CD4-positive, alpha-beta T cell (primary cell): ENCODE results near the gene RAB26. TPM values are rescaled to one million over a fixed set of nuclear protein-coding genes. Genes with fewer than 3 reads are reported as not detected.

ENCODE experiments used
- ATAC-seq: fragments of 200-7000 bp; cut with Tn5 transposase; one replicate; pipeline ENCODE4 v1.10.0; 2022; ENCODE audit warnings: mild to moderate bottlenecking; ENCODE audit not compliant: poor library complexity
- CTCF ChIA-PET: fragments of 350-600 bp; sonication (Branson Sonifier 250); formaldehyde crosslinking; loops from one replicate; lab custom pipeline; 2021; ENCODE audit warnings: antibody characterized with exemption, inconsistent platforms; lab: Charles Lee
- POLR2A ChIA-PET: fragments of 350-600 bp; sonication (Branson Sonifier 250); formaldehyde crosslinking; loops from one replicate; lab custom pipeline; 2021; ENCODE audit warnings: antibody characterized with exemption, inconsistent platforms; lab: Charles Lee
- DNase-seq, 14 experiments: peaks; one replicate each; pipeline ENCODE4 v3.0.0-alpha.2; 2013 to 2020; ENCODE audit warnings: mixed read lengths in 2 of 14
- H3K27ac ChIP-seq, 2 donors: one replicate each; pipeline versions ENCODE4 v1.5.1 to v1.7.0; 2013; ENCODE audit warnings: low read length in 2 of 2, low read depth in 1 of 2, mild to moderate bottlenecking in 1 of 2
- H3K27me3 ChIP-seq, 2 experiments: 1 replicate in 1 of 2; 2 replicates in 1 of 2; pipeline versions ENCODE4 v1.6.1 to v1.7.0; 2013; ENCODE audit warnings: low read length in 2 of 2, control low read depth in 1 of 2, mild to moderate bottlenecking in 1 of 2, moderate library complexity in 1 of 2; ENCODE audit not compliant: insufficient read depth in 2 of 2, control insufficient read depth in 1 of 2
- H3K36me3 ChIP-seq: one replicate; pipeline ENCODE4 v1.6.1; 2013; ENCODE audit warnings: low read length, control low read depth; ENCODE audit not compliant: insufficient read depth
- H3K4me1 ChIP-seq: one replicate; pipeline ENCODE4 v1.6.1; 2013; ENCODE audit warnings: low read length, control low read depth; ENCODE audit not compliant: insufficient read depth
- H3K4me3 ChIP-seq: one replicate; pipeline ENCODE4 v1.5.1; 2013; ENCODE audit warnings: mild to moderate bottlenecking, low read length, moderate library complexity
- H3K9me3 ChIP-seq, 2 experiments: 1 replicate in 1 of 2; 2 replicates in 1 of 2; pipeline versions ENCODE4 v1.6.1 to v1.7.0; 2013; ENCODE audit warnings: low read length in 2 of 2, mild to moderate bottlenecking in 2 of 2, control low read depth in 1 of 2, moderate library complexity in 1 of 2; ENCODE audit not compliant: control insufficient read depth in 1 of 2, insufficient read depth in 1 of 2
- H3K27ac Mint-ChIP-seq: one replicate; pipeline ENCODE4 v1.8.0; 2020; ENCODE audit warnings: mixed read lengths
- H3K27me3 Mint-ChIP-seq: one replicate; pipeline ENCODE4 v1.8.0; 2021; ENCODE audit warnings: mixed read lengths
- H3K36me3 Mint-ChIP-seq: one replicate; pipeline ENCODE4 v1.8.0; 2021; ENCODE audit warnings: low read depth, mixed read lengths
- H3K4me1 Mint-ChIP-seq: one replicate; pipeline ENCODE4 v1.8.0; 2021; ENCODE audit warnings: low read depth, mixed read lengths
- H3K4me3 Mint-ChIP-seq: one replicate; pipeline ENCODE4 v1.8.0; 2020; ENCODE audit warnings: mild to moderate bottlenecking, mixed read lengths
- H3K9me3 Mint-ChIP-seq: one replicate; pipeline ENCODE4 v1.8.0; 2020; ENCODE audit warnings: mixed read lengths
- CTCF ChIP-seq: fragments of 200-600 bp; IDR thresholded peaks from one replicate; pipeline ENCODE4 v1.8.0; 2022; ENCODE audit warnings: antibody characterized with exemption, mild to moderate bottlenecking
- intact Hi-C, 2 experiments: fragments of 100-400 bp; cut with DNase I in 1 of 2; cut with micrococcal nuclease in 1 of 2; formaldehyde crosslinking; loops; one replicate each; pipeline versions ENCODE4 v1.15.1 to v1.9.0; 2023 to 2025; cut with DNase I, micrococcal nuclease
- total RNA-seq, 174 experiments: library from RNA in 2 of 174; stranded (reverse) in 2 of 174; gene quantifications; one replicate each; pipeline ENCODE4 v1.2.3 and lab custom pipeline; 2021 to 2026

Gene RAB26
- total RNA-seq, 2 experiments from 2014 or later = not detected

GRCh38 chr16:2176047-2176446 is 27.6 kb downstream of the RAB26 start:
- Histone ChIP-seq H3K4me1 (no peaks in the 10 kb centered on the region), H3K4me3 (no peak overlapping the region), H3K27me3 (no peaks in the 10 kb centered on the region), H3K36me3 (peaks cover 40% of the 10 kb centered on the region), H3K27ac (no peak overlapping the region), H3K9me3 (no peaks in the 10 kb centered on the region)
- Mint-ChIP-seq H3K36me3 (peaks cover 9% of the 10 kb centered on the region), H3K9me3 (no peaks in the 10 kb centered on the region), H3K27me3 (no peaks in the 10 kb centered on the region), H3K27ac (no peak overlapping the region), H3K4me3 (no peak overlapping the region), H3K4me1 (no peaks in the 10 kb centered on the region)
- DNase-seq (no peak), ATAC-seq (no peak)
- ChIA-PET POLR2A (no interaction called here), CTCF (interaction anchor here (0.6 kb wide), 1 partner anchor 879 kb away, joined by 4 read pairs; no protein-coding TSS in a partner anchor)
- no peak for TF ChIP-seq CTCF
- intact Hi-C loops = no loop called here

- no peak for TF ChIP-seq CTCF
- H3K27me3 ChIP-seq = no peaks in the 10 kb centered on the region
- CTCF ChIA-PET = no interaction called here
- no peaks in the 10 kb centered on the region for H3K4me1 Mint-ChIP-seq
- no peak overlapping the region for H3K27ac Mint-ChIP-seq
- no peaks in the 10 kb centered on the region for H3K9me3 Mint-ChIP-seq
- peaks cover 33% of the 10 kb centered on the region for H3K36me3 ChIP-seq
- H3K4me3 Mint-ChIP-seq = no peak overlapping the region
- no peak overlapping the region for H3K4me3 ChIP-seq
- no peak overlapping the region for H3K27ac ChIP-seq
- H3K9me3 ChIP-seq = no peaks in the 10 kb centered on the region
- intact Hi-C loops = no loop called here
- POLR2A ChIA-PET = no interaction called here
- DNase-seq (no peak), ATAC-seq (no peak)
- H3K36me3 Mint-ChIP-seq = peaks cover 9% of the 10 kb centered on the region
- H3K27me3 Mint-ChIP-seq = no peaks in the 10 kb centered on the region
- no peaks in the 10 kb centered on the region for H3K4me1 ChIP-seq
These were observed 28.7 kb downstream of the RAB26 start for GRCh38 chr16:2177101-2177500.

- Mint-ChIP-seq H3K27ac (no peak overlapping the region), H3K27me3 (no peaks in the 10 kb centered on the region), H3K36me3 (peaks cover 9% of the 10 kb centered on the region), H3K4me1 (no peaks in the 10 kb centered on the region), H3K4me3 (no peak overlapping the region), H3K9me3 (no peaks in the 10 kb centered on the region)
- CTCF ChIA-PET = no interaction called here
- H3K4me3 ChIP-seq = no peak overlapping the region
- intact Hi-C loops = no loop called here
- no peaks in the 10 kb centered on the region for H3K4me1 ChIP-seq
- H3K9me3 ChIP-seq = no peaks in the 10 kb centered on the region
- no peak for ATAC-seq
- H3K27me3 ChIP-seq = no peaks in the 10 kb centered on the region
- POLR2A ChIA-PET = no interaction called here
- H3K36me3 ChIP-seq = peaks cover 30% of the 10 kb centered on the region
- no peak for DNase-seq
- no peak for TF ChIP-seq CTCF
- H3K27ac ChIP-seq = no peak overlapping the region
These were observed 29.1 kb downstream of the RAB26 start for GRCh38 chr16:2177561-2177960.
